Keratinocyte (primary cell): ENCODE data around the gene OIT3. TPM values are rescaled to one million over a fixed set of nuclear protein-coding genes. Genes with fewer than 3 reads are reported as not detected.

Source experiments
- DNase-seq: peaks from one replicate; pipeline ENCODE4 v3.0.0-alpha.2; 2011; ENCODE audit warnings: low read depth, missing footprints, low spot score
- FAIRE-seq: peaks from 2 replicates; lab custom pipeline; 2011; peaks lifted over from hg19 to GRCh38; lab: Jason Lieb, UNC
- H2AFZ ChIP-seq: 2 replicates; pipeline ENCODE4 v1.6.0; 2012; ENCODE audit warnings: low read length, control low read depth, inconsistent platforms; ENCODE audit not compliant: control insufficient read depth
- H3K27ac ChIP-seq: 2 replicates; pipeline ENCODE4 v1.5.1; 2011; ENCODE audit warnings: low read length; ENCODE audit not compliant: control insufficient read depth, insufficient read depth
- H3K27me3 ChIP-seq: 3 replicates; pipeline ENCODE4 v1.6.0; 2011; ENCODE audit warnings: low read length; ENCODE audit not compliant: control insufficient read depth, insufficient read depth; ENCODE audit errors: extremely low read depth
- H3K36me3 ChIP-seq, 2 experiments: 2 replicates in 1 of 2; 3 replicates in 1 of 2; pipeline ENCODE4 v1.5.1; 2011; ENCODE audit warnings: low read length in 2 of 2, mild to moderate bottlenecking in 1 of 2; ENCODE audit not compliant: control insufficient read depth in 2 of 2, insufficient read depth in 2 of 2; ENCODE audit errors: extremely low read depth in 1 of 2
- H3K4me1 ChIP-seq: 3 replicates; pipeline ENCODE4 v1.5.1; 2011; ENCODE audit warnings: low read length; ENCODE audit not compliant: control insufficient read depth, insufficient read depth; ENCODE audit errors: extremely low read depth
- H3K4me2 ChIP-seq: 3 replicates; pipeline ENCODE4 v1.6.0; 2011; ENCODE audit warnings: low read depth, low read length; ENCODE audit not compliant: control insufficient read depth, insufficient read depth; ENCODE audit errors: extremely low read depth
- H3K4me3 ChIP-seq, 3 experiments: fragments of 200-600 bp in 1 of 3; sonication (generic) in 1 of 3; 2 replicates in 2 of 3; 3 replicates in 1 of 3; pipeline ENCODE4 v1.5.1; 2011 to 2016; ENCODE audit warnings: low read length in 3 of 3, mild to moderate bottlenecking in 3 of 3, control low read depth in 2 of 3, inconsistent platforms in 1 of 3, low read depth in 1 of 3, mixed read lengths in 1 of 3, mixed run types in 1 of 3, moderate library complexity in 1 of 3; ENCODE audit not compliant: control insufficient read depth in 2 of 3, insufficient read depth in 2 of 3; ENCODE audit errors: extremely low read depth in 1 of 3
- H3K79me2 ChIP-seq: 2 replicates; pipeline ENCODE4 v1.6.0; 2012; ENCODE audit warnings: low read length; ENCODE audit not compliant: control insufficient read depth, insufficient read depth
- H3K9ac ChIP-seq: 3 replicates; pipeline ENCODE4 v1.6.0; 2011; ENCODE audit warnings: low read length; ENCODE audit not compliant: control insufficient read depth, insufficient read depth; ENCODE audit errors: extremely low read depth
- H3K9me1 ChIP-seq: 3 replicates; pipeline ENCODE4 v1.6.0; 2011; ENCODE audit warnings: low read length; ENCODE audit not compliant: control insufficient read depth, insufficient read depth; ENCODE audit errors: extremely low read depth
- H3K9me3 ChIP-seq: 2 replicates; pipeline ENCODE4 v1.5.1; 2012; ENCODE audit warnings: low read depth, low read length; ENCODE audit not compliant: control insufficient read depth
- H4K20me1 ChIP-seq: 3 replicates; pipeline ENCODE4 v1.6.0; 2011; ENCODE audit warnings: low read length; ENCODE audit not compliant: control insufficient read depth, insufficient read depth; ENCODE audit errors: extremely low read depth
- EZH2 ChIP-seq: IDR thresholded peaks from one replicate; pipeline ENCODE4 v1.6.1; 2012; ENCODE audit warnings: inconsistent platforms, mild to moderate bottlenecking, low read length, moderate library complexity
- dilution Hi-C: fragments of 300-500 bp; cut with MboI; formaldehyde crosslinking; loops from one replicate; pipeline ENCODE4 v1.7.0; 2020; ENCODE audit warnings: low sequenced_read_pairs; ENCODE audit not compliant: extremely low pct_ligation_motif_present
- polyA plus RNA-seq, 5 experiments: library from polyadenylated mRNA; depleted of rRNA in 3 of 5; stranded (reverse) in 3 of 5; stranded (forward) in 1 of 5; unstranded in 1 of 5; fragments of >200 nt; gene quantifications; 1 replicate in 1 of 5; 2 replicates in 3 of 5; 3 replicates in 1 of 5; pipeline versions ENCODE4 v1.2.1 to v1.2.3, GENCODE V29; 2011 to 2012; ENCODE audit warnings: missing spikeins in 2 of 5, low read depth in 1 of 5, low replicate concordance in 1 of 5
- TF ChIP-seq, protein P1 (sequence below), 3 experiments: IDR thresholded peaks in 1 of 3; conservative IDR thresholded peaks in 1 of 3; optimal IDR thresholded peaks in 1 of 3; 2 replicates in 2 of 3; 3 replicates in 1 of 3; pipeline versions ENCODE3 to v1.5.1; 2011; ENCODE audit warnings: low read length in 3 of 3, mild to moderate bottlenecking in 3 of 3, moderate library complexity in 2 of 3, control low read depth in 1 of 3, inconsistent platforms in 1 of 3; ENCODE audit not compliant: insufficient read depth in 2 of 3; ENCODE audit errors: extremely low read depth in 1 of 3

Gene OIT3
- polyA plus RNA-seq, 1 donor (not counting 4 experiments of a cell fraction or from before 2014, with no cell fraction given) = 0.05 TPM

DNA sequence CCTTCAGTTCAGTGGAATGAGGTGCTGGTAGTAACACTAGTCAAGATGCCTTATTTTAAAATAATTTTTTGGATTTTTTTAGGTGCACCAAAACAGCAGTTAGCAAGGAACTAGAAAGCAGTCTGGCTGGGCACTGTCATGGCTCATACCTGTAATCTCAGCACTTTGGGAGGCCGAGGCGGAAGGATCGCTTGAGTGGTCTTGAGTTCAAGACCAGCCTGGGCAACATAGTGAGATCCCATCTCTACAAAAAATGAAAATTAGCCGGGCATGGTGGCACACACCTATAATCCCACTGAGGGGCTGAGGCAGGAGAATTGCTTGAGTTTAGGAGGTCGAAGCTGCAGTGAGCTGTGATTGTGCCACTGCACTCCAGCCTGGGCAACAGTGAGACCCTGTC, 35.3 kb downstream of the OIT3 start:
- Histone ChIP-seq H3K4me1 (no peaks in the 10 kb centered on the region), H3K27ac (no peak overlapping the region), H3K27me3 (no peaks in the 10 kb centered on the region), H3K79me2 (no peaks in the 10 kb centered on the region), H4K20me1 (no peaks in the 10 kb centered on the region), H3K36me3 (peaks cover 0 to 1% of the 10 kb centered on the region in 2 experiments), H3K9me3 (no peaks in the 10 kb centered on the region), H3K4me2 (no peak overlapping the region), H3K4me3 (no peak overlapping the region), H2AFZ (no peak overlapping the region), H3K9me1 (no peaks in the 10 kb centered on the region), H3K9ac (no peak overlapping the region)
- dilution Hi-C loops = no loop called here
- TF ChIP-seq EZH2 = no peak
- TF ChIP-seq, protein P1, sequence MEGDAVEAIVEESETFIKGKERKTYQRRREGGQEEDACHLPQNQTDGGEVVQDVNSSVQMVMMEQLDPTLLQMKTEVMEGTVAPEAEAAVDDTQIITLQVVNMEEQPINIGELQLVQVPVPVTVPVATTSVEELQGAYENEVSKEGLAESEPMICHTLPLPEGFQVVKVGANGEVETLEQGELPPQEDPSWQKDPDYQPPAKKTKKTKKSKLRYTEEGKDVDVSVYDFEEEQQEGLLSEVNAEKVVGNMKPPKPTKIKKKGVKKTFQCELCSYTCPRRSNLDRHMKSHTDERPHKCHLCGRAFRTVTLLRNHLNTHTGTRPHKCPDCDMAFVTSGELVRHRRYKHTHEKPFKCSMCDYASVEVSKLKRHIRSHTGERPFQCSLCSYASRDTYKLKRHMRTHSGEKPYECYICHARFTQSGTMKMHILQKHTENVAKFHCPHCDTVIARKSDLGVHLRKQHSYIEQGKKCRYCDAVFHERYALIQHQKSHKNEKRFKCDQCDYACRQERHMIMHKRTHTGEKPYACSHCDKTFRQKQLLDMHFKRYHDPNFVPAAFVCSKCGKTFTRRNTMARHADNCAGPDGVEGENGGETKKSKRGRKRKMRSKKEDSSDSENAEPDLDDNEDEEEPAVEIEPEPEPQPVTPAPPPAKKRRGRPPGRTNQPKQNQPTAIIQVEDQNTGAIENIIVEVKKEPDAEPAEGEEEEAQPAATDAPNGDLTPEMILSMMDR (optimal IDR thresholded peaks at IDR 0.05 in 1 of 3, IDR thresholded peaks at IDR 0.05 in 1 of 3, conservative IDR thresholded peaks at IDR 0.05 in 1 of 3; ENCODE audit: extremely low read depth in 1 of 3, insufficient read depth in 2 of 3, low read length in 3 of 3) = no peak
- DNase-seq = no peak
- no peak for FAIRE-seq

- FAIRE-seq (no peak), DNase-seq (no peak)
- no peak overlapping the region for H3K4me3 ChIP-seq
- H3K9me3 ChIP-seq = no peaks in the 10 kb centered on the region
- no peak overlapping the region for H3K27ac ChIP-seq
- no peak overlapping the region for H2AFZ ChIP-seq
- H3K9me1 ChIP-seq = no peaks in the 10 kb centered on the region
- no peak overlapping the region for H3K9ac ChIP-seq
- no peaks in the 10 kb centered on the region for H4K20me1 ChIP-seq
- no peaks in the 10 kb centered on the region for H3K79me2 ChIP-seq
- TF ChIP-seq, protein P1 (optimal IDR thresholded peaks at IDR 0.05 in 1 of 3, IDR thresholded peaks at IDR 0.05 in 1 of 3, conservative IDR thresholded peaks at IDR 0.05 in 1 of 3; ENCODE audit: extremely low read depth in 1 of 3, insufficient read depth in 2 of 3, low read length in 3 of 3) = no peak
- H3K4me1 ChIP-seq = no peaks in the 10 kb centered on the region
- H3K36me3 ChIP-seq = peaks cover 0 to 1% of the 10 kb centered on the region in 2 experiments
- no peak overlapping the region for H3K4me2 ChIP-seq
- no peaks in the 10 kb centered on the region for H3K27me3 ChIP-seq
- dilution Hi-C loops = no loop called here
Measured at GRCh38 chr10:72930276-72930675, 36.7 kb downstream of the OIT3 start.
